ENCODE measurements around the gene PCNX2.

- TF ChIP-seq CTCF (IDR thresholded peaks at IDR 0.05; ENCODE audit: low read length) (no peak), EZH2 (optimal IDR thresholded peaks at IDR 0.05; ENCODE audit: low read depth, low read length) (no peak)
Observed at GRCh38 chr1:233323718-233324117, 28.2 kb upstream of the PCNX2 start.
